CD4-positive, alpha-beta T cell treated with Interleukin-1 beta for 1 hour (primary cell): ENCODE measurements around the gene HES2.
"Not testable (repeated sequence)": the region's sequence is repeated elsewhere in the genome, so short reads cannot be mapped to it uniquely, and the experiment has no call there.

Source experiments
- DNase-seq, 2 donors: peaks; one replicate each; pipeline ENCODE4 v3.0.0-alpha.2; 2020 to 2022

The HES2 gene

GRCh38 chr1:6453895-6454855, 34.5 kb upstream of the HES2 start:
- not testable (repeated sequence) for DNase-seq

GRCh38 chr1:6450943-6451373, 31.2 kb upstream of the HES2 start:
- no peak for DNase-seq

GRCh38 chr1:6450486-6450885, 30.8 kb upstream of the HES2 start:
- not testable (repeated sequence) for DNase-seq

GRCh38 chr1:6450005-6450450, 30.3 kb upstream of the HES2 start:
- no peak for DNase-seq

GRCh38 chr1:6448749-6449631, 29.3 kb upstream of the HES2 start:
- no peak for DNase-seq

- peak; percentile 64 to 66 for DNase-seq
Measured at GRCh38 chr1:6447818-6448748, 28.4 kb upstream of the HES2 start.

- no peak for DNase-seq
Measured at GRCh38 chr1:6447016-6447817, 27.5 kb upstream of the HES2 start.

GRCh38 chr1:6446665-6447015, 26.9 kb upstream of the HES2 start:
- DNase-seq, result no peak

- not testable (repeated sequence) for DNase-seq
Measured at GRCh38 chr1:6445929-6446328, 26.2 kb upstream of the HES2 start.

GRCh38 chr1:6445062-6445763, 25.5 kb upstream of the HES2 start:
- peak; percentile 32 to 56 for DNase-seq

GRCh38 chr1:6444377-6444776, 24.7 kb upstream of the HES2 start:
- no peak for DNase-seq

- DNase-seq, result no peak
Measured at GRCh38 chr1:6443339-6444115, 23.8 kb upstream of the HES2 start.

GRCh38 chr1:6441586-6441985, 21.9 kb upstream of the HES2 start:
- DNase-seq, result no peak

GRCh38 chr1:6440198-6441126, 20.7 kb upstream of the HES2 start:
- peak; percentile 78 to 81 for DNase-seq

GRCh38 chr1:6438047-6438525, 18.4 kb upstream of the HES2 start:
- peak; percentile 70 to 78 for DNase-seq

GRCh38 chr1:6437012-6437700, 17.4 kb upstream of the HES2 start:
- DNase-seq, result not testable (repeated sequence)

- DNase-seq, result not testable (repeated sequence)
Measured at GRCh38 chr1:6436277-6436676, 16.6 kb upstream of the HES2 start.

- no peak for DNase-seq
Measured at GRCh38 chr1:6435547-6435946, 15.8 kb upstream of the HES2 start.
